ENCODE data around the gene TMEM134.

DNA sequence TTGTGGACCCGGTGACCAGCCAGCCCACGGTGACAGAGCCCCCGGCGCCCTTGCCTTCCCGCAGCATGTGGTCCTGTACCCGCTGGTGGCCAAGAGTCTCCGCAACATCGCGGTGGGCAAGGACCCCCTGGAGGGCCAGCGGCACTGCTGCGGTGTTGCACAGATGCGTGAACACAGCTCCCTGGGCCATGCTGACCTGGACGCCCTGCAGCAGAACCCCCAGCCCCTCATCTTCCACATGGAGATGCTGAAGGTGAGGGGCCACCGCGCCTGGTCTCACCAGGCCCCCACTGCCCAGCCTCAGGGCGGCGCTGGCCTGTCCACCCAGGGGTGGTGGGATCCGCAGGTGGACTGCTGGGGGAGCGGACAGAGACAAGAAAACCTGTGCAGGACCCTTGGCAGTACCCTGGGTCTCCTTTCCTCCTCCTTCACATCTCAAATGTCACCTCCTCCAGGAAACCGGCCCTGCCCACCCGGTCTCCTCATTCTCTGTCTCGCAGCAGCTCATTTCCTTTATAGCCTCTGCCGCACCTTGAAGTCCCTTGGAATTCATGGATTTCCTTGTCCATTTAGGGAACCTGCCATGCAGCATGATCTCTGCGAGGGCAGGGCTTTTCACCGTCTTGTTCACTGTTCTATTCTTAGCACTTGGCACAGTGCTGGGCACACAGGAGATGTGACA lies 20.3 kb upstream of the TMEM134 start:
- TF ChIP-seq POLR2A (IDR thresholded peaks at IDR 0.05; ENCODE audit: low read depth, low read length) (no peak), POLR2AphosphoS5 (IDR thresholded peaks at IDR 0.05; ENCODE audit: low read depth, low read length) (no peak), TAF1 (IDR thresholded peaks at IDR 0.05; ENCODE audit: low read depth, low read length) (no peak), SPI1 (IDR thresholded peaks at IDR 0.05; ENCODE audit: low read depth, low read length) (no peak), PAX5 (IDR thresholded peaks at IDR 0.05; ENCODE audit: insufficient read depth, low read length, severe bottlenecking) (no peak)
